HG02938 (cell line): ENCODE data around the gene MADD.

ENCODE experiments used
- ATAC-seq: cut with Tn5 transposase; IDR thresholded peaks from one replicate; pipeline ENCODE4 v1.9.1; 2021; ENCODE audit warnings: mild to moderate bottlenecking, moderate library complexity; ENCODE audit not compliant: unreplicated experiment

The MADD gene

DNA sequence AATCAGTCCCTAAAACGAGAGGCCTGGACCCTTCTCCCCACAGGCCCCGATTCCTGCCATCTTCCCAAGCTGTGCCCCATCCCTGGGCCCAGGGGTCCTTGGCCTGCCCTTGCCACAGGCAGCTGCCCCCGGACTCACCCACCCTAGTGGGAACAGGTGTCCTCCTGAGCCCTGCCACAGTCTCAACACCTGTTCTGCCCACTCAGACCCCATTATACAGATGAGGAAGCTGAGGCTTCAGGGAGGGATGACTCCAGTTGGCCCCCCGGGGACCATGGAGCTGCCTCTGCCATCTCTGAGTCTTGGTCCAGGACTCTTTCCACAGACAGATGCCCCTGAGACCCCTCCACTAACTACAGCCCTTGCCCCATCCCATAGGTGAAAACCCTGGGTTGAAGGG, 66.7 kb downstream of the MADD start:
- no peak for ATAC-seq

DNA sequence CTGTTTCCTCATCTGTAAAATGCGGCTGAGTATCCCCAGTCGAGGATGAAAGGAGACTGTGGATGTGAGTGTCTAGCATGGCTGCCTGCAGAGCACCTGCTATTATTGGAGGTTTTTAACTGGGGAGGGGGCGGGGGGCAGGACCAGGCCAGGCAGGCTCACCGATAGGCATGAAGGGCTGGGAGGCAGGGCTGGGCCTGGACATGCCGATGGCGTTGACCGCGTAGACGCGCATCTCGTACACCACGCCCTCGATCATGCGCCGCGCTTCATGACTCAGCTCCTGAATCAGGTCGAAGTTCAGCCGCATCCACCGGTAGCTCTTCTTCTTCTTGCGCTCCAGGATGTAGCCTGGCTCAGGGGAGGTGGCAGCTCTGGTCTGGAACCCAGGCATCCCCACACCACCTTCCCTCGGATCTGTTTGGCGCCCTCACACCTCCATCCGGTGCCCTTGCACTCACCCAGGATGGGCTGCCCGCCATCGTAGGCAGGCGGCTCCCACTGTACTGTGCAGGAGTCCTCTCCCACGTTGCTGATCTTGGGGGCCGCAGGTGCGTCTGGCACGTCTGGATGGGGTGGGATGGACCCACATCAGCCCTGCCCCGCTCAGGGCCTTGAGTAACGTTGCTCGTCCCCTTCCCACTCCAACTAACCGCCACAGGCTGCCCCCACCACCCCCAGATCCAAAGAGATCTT, 67.4 kb downstream of the MADD start:
- ATAC-seq, result no peak

DNA sequence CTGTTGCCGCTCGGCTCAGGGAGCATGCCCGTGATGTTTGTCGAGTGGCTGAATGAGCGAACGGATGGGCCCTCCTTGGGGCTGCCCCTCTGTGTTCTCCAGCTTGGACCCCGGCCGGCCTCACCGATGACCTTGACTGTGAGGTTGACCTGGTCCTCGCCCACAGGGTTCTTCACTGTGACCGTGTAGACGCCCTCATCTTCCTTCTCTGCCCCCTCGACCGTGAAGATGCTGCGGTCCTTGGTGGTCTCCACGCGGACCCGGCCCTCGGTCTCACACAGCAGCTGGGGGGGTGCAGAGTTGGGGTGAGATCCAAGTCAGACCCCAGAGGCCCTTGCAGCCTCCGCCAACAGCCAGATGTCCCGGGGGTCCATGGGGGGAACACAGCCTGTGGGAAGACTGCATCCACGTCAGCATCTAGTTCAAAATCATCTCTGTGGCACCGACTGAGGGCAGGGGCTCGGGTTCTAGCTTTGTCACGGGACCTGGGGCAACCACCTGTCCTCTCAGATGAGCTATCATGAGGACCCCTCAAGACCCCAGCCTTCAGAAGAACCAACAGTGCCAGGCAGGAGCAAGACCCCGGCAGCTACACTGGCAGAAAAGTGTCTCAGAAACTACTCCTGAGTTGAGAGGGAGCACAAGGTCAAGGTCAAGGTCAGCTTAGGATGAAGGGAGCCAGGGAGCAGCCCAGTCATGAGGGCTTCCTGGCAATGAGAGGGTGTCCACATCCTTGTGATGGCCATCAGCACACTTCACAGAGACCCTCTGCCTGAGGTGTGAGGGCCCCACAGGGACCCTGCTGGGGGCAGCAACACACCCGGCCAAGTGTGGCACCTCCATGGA, 68.7 kb downstream of the MADD start:
- no peak for ATAC-seq

DNA sequence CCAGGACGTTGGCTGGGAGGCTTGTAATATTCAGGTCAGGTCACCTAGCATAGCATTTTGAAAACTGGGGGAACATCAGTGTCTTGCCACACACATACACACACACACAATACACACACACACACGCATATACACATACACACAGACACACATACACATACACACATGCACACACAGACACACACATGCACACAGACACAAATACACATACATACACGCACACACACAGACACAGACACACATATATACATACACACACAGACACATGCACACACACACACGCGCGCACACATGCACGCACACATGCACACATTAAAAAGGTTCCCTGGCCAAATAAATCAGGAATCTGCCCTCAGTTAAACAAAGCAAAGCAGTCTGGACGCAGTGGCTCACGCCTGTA, 70.1 kb downstream of the MADD start:
- no peak for ATAC-seq

DNA sequence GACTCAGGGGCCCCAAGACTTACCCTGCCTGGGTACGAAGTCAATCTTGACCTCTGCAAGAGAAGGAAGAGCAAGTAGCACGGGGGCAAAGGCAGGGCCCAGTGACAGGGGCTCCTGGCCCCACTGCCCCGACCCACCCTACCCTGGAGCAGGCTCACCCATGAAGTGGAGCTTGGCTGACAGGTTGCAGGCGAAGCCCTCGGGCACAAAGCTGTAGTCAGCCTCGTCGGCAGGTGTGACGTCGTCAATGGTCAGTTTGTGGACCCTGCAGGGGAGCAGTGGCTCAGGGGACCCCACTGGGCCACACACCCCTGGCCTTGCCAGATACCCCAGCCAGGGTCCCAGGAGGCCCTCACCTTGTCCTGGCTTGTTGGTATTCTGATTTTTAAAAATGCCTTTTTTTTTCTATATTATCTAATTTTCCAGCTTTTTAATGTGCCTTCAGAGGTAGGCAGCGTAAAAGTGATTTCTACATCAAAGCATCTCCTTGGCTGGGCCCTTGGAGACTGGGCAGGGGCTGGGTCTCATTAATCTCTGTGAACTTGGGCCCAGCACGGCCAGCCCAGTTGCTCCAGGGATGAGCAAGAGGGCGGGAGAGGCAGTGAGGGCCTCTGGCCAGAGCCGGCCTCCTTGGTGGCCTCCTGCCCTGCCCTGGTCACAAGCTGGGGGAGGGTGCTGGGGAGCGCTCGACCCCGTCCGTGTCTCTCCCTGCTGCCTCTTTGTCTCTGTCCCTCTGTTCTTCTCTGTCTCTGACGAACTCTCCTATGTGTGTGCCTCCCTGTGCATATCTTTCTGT, 71.2 kb downstream of the MADD start:
- no peak for ATAC-seq

DNA sequence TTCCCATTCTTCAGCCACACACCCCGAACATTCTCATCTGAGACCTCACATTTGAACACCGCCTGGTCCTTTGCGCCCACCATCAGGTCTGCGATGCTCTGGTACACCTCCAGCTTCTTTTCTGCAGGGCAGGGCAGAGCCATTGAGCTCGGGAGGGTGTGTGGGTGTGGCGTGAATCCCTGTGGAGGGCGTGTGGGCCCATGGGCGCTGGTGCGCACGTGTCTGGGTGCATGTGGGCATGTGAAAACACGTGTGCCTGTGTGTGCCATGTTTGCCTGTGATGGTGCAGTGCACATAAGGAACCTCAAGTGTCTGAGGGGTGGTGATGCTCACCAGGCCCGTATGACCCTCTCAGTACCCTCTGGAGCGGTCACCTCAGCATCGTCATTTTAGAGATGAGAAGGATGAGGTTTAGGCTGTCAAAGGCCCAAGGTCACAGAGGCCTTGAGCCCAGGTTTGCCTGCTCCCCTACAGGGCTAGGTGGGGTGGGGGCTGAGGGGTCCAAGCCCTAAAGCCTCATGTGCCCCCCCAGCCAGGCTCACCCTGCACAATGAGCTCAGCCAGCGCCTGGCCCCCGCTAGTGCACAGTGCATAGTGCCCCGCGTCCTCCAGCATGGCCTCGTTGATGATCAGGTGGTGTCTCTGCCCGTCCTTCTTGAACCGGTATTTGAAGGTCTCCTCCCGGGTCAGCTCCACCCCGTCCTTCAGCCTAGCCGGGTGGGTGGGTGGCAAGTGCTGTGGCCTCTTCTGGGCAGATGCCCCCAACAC, 72.3 kb downstream of the MADD start:
- no peak for ATAC-seq

DNA sequence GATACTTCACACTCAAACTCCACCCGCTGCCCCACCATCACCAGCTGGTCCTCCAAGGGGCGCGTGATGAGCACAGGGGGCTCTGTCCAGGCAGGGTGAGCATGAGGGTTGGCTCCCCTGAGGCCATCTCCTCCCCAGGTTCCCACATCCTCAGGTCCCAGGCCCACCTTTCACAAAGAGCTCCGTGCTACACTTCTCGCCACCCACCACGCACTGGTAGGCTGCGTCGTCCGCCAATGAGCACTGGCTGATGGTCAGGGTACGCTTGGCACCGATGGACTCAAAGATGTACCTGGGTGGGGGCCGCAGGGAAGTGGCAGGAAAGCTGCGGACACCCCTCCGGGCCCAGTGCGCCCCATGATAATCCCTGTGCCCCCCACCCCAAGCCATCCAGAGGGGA, 72.9 kb downstream of the MADD start:
- no peak for ATAC-seq

DNA sequence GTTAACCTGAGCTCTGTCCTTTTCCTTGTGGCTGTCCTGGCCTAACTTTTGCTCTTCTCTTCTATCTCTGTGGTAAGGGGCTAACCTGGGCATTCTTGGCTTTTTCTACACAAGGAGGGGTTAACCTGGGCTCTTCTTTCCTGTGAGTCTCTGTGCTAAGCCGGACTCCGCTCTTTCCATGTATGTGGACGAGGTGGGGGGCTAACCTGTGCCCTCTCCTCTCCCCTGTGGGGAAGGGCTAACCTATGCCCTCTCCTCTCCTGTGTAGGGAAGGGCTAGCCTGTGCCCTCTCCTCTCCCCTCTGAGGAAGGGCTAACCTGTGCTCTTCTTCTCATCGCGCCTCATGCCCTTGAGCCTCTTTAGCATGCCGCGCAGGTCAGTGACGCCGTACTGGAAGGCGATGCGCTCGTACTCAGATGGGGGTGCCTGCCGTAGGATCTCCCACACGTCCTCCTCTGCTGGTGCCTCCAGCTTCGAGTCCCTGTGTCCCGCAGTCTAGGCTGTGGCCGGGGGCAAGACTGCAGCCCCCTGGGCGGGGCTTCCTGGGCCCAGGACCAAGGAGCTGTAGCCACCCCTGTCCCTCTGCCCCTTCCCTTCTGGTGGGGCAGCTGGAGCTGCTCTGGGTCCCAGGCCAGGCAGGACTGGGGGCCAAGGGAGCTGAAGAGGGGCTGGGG, 76.1 kb downstream of the MADD start:
- no peak for ATAC-seq

DNA sequence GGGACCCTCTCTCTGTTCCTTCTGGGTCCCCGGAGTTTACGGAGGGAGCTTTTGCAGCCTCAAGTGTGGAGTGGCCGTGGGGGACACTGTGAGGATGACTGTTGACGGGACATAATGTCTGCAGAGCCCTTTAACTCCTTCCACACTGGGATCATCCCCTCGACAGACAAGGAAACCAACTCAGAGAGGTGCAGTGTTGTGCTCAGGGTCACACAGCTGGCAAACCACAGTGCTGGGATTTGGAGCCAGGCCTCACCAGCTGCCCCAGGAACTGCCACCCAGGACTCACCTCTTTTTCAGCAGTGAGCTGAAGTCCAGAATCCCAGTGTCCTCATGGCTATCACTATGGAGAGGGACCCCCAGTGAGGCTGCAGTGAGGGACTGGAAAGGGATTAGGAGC, 77.2 kb downstream of the MADD start:
- no peak for ATAC-seq

DNA sequence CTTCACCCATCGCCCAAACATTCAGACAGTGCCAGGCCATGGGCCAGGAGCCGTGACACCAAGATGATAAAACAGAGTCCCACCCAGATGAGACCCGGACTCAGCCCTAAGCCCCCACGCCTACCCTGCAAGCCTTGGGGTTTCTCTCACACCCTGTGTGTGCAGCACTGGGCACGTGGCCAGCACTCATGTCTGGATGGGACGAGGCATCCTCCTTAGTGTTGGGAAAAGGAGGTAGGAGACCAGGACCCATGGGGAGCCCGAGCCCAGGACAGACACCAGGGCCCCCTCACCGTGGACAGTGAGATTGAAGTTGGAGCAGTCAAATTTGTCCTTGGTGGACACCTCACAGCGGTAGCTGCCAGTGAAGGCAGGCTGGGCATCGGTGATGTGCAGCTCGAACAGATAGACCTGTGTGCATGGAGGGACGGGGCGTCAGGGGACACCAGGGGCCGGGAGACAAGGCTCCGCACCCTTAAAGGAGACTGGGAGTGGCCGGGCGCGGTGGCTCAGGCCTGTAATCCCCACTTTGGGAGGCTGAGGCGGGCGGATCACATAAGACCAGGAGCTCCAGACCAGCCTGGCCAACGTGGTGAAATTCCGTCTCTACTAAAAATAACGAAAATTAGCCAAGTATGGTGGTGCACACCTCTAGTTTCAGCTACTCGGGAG, 78.3 kb downstream of the MADD start:
- ATAC-seq, result no peak

DNA sequence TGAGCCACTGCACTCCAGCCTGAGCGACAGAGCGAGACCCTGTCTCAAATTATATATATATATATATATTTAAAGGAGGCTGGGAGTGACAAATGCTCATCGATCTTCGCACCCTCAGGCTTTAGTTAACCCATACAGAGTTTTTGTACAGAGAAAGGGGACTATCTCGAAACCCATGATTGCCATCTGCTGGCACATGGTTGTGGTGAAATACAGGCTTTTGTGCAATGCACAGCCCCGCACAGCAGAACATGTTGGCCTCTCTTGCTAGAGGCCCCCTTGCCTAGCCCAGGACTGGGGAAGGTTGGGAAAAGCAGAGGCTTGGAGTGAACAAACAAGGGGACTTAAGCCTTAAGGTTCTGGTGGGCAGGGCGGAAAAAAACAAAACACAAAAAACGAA, 78.9 kb downstream of the MADD start:
- ATAC-seq, result no peak

DNA sequence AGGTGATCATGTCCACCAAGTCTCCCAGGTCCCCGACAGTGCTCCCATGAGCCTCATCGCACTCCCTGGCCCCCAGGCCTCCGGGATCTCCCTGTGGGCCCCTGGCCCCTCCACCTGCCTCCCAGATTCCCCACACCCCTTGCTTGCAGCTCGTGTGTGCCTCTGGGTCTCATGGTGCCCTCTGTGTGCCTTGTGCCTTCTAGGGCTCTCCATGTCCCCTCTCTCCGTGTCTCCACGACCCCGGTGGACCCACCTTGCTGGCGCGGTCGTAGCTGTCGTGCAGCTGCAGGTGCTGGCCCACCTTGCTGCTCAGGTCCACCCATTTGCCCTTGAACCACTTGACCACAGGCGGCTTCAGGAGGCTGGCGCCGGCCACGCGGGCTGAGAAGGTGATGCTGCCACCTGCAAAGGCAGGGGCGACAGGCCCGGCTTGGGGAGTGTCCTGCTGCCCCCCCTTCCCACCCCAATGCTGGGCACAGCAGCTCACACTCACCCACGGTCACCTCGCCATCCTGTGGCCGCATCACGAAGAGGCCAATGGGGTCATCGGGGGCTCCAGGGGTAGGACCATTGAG, 79.7 kb downstream of the MADD start:
- ATAC-seq, result no peak

DNA sequence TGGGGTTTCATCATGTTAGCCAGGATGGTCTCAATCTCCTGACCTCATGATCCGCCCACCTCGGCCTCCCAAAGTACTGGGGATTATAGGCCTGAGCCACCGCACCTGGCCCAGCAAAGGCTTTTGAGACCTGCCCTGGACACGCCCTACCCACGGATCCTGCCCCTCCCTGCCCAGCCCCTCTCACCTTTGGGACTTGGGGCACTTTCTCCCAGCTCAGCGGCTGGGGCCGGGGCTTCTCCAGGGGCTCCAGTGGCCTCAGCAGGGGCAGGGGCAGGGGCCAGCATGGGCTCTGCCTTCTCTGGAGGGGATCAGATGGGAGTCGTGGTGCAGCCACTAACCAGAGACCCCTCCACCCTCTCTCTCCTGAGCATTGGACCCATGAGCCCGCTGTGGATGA, 80.4 kb downstream of the MADD start:
- ATAC-seq, result no peak

DNA sequence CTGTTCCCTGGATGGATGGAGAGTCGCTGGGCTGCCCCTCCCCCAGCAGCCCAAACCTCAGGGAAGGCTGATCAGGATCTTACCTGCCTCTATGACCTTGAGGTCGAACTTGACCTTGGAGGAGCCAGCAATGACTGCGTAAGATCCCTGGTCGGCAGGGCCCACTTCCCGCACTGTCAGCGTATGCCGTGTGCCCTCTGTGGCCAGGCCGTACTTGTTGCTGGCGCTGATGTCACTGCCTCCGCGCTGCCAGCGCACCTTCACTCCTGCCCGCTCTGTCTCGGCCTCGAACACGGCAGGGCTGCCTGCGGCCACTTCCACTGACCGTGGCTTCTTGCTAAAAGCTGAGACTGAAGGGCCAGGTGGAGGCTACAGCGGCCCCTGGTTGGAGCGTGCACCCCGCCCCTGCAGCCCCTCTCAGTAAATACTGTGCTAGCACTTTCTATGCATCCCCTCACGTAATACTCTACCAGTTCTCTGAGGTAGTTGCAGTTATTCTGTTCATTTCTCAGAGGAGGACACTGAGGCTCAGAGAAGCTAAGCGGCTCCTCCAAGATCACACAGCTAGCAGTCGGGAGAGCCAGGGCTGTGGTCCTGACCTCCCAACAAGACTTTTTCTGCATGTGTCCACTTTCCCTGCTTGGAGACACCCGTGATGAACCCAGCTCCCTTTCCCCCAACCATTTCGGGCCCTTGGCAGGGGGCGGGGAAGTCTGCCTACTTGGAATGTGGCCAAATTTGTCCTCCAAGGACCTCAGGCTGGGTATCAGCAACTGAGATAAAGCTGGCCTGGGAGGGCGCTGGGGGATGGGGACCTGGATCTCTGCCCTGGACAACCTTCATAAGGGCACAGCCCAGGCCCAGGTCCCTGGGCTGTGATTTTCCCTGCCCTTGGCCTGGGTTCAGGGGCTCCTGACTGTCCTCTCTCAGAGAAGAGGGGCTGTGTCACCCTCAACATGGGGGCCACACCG, 81.5 kb downstream of the MADD start:
- ATAC-seq, result no peak

DNA sequence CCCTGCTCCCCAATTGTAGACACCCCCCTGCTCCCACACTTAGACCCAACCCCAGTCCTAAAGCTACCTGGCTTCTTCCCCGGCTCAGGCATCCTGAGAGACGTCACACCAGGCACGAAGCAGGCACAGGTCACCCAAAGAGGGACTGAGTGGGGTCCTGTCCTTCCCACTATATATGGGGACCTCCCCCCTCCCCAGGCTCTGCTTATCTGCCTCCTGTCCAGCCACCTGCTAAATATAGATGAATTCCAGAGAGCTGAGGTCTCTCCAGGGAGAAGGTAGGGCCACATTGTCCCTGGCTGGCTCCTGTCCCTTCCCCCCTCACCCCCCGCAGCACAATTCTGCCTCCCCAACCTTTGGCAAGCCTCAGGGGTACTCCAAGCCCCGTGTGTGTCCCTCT, 82.6 kb downstream of the MADD start, which contains the start of gene MYBPC3:
Gene MYBPC3 (minus strand): TSS at position 147 of the 400 bp plus-strand sequence. CDS start 55 bp downstream, at position 92.
- no peak for ATAC-seq

DNA sequence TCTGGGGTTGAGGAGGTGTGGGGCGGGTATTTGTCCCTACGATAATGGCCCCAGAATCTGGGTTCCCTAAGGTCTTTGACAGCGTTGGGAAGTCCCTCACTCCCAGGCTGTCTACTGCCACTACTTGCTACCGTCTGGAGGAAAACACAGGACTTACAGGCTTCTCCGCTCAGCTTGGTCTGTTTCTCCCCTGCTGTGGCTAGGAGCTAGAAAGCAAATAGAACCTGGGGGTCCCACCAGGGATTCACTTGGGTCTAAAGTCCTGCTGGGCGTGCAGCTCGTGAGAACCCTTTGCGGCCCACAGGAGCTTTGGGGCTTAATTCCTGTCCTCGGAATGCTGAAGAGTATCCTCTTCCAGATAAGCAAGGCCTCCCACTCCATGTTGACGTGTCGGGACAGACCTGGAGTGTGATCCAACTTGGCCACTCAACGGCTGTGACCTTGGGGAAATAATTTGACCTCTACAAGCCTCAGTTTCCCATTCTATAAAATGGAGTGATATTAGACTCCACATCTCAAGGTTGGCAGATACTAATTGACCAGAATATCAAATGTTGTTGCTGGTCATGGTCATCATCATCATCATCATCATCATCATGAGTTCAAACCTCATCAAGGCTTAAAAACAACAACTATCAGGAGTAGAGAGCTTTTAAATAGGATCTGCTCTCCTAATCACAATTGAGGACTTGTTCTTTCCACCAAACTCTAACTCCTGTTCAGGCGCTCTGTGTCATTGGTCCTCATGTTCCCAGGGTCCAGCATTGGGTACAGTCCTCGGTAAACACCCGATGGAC, 84.2 kb downstream of the MADD start:
- ATAC-seq, result no peak

DNA sequence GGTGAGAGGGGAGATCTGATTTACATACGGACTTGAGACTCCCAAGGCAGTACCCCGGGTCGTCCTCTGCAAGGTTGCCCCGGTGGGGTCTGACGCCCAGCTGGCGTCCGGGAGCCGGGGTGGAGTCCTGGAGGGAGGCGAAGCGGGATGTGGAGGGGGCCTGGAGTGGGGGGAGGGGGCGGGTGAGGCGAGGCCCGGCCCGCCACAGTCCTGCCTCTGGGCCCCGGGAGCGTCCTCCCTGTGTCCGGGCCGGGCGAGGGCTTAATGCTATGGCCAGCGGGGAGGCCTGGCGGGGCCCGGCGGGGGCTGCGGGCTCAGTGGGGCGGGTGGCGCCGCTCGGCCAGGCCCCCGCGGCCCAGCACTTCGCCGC, 85.0 kb downstream of the MADD start:
- no peak for ATAC-seq
